Measurements from ENCODE around the gene LTB4R2. TPM values are rescaled to one million over a fixed set of nuclear protein-coding genes. Genes with fewer than 3 reads are reported as not detected.
A peak's percentile ranks its signal among the peaks of the same experiment; 100 is the strongest.
"Not testable (repeated sequence)": the region's sequence is repeated elsewhere in the genome, so short reads cannot be mapped to it uniquely, and the experiment has no call there.

Gene LTB4R2
- total and polyA plus RNA-seq, 2 of the 8 experiments (the other 6 are each of a cell fraction or from before 2014, with no cell fraction given) = 5.3 to 6.7 TPM

DNA sequence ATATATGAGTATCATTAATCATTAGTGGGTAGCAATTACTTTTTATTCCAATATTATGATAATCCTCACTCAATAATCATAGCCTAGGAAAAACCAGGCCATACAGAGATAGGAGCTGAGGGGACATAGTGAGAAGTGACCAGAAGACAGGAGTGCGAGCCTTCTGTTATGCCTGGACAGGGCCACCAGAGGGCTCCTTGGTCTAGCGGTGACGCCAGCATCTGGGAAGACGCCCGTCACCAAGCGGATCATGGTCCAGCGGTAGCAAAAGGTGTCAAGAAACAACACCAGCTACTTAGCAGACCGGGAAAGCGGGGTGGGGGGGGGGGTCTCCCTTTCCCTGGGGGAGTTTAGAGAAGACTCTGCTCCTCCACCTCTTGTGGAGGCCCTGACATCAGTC, 18.0 kb downstream of the LTB4R2 start:
- 12% methylated on average over 7 of the region's 9 CpGs; no CpG with 5 or more reads in 1 of the 2 experiments for WGBS, 2 experiments (ENCODE audit: extremely low coverage in 1 of 2, insufficient coverage in 1 of 2, insufficient read length in 1 of 2, insufficient replicate concordance in 2 of 2, low coverage in 1 of 2, low lambda C conversion rate in 2 of 2, missing lambda C conversion rate in 1 of 2)
- TF ChIP-seq, protein P1, sequence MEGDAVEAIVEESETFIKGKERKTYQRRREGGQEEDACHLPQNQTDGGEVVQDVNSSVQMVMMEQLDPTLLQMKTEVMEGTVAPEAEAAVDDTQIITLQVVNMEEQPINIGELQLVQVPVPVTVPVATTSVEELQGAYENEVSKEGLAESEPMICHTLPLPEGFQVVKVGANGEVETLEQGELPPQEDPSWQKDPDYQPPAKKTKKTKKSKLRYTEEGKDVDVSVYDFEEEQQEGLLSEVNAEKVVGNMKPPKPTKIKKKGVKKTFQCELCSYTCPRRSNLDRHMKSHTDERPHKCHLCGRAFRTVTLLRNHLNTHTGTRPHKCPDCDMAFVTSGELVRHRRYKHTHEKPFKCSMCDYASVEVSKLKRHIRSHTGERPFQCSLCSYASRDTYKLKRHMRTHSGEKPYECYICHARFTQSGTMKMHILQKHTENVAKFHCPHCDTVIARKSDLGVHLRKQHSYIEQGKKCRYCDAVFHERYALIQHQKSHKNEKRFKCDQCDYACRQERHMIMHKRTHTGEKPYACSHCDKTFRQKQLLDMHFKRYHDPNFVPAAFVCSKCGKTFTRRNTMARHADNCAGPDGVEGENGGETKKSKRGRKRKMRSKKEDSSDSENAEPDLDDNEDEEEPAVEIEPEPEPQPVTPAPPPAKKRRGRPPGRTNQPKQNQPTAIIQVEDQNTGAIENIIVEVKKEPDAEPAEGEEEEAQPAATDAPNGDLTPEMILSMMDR (IDR thresholded peaks at IDR 0.05; ENCODE audit: control extremely low read depth in 1 of 3, insufficient read depth in 1 of 3, low read depth in 1 of 3, low read length in 3 of 3) = peak in 2 of 3 experiments; percentile 16 to 25; a peak in 2 of 4 replicates
- TF ChIP-seq RAD21 (IDR thresholded peaks at IDR 0.05 in 1 of 2, conservative IDR thresholded peaks at IDR 0.05 in 1 of 2; ENCODE audit: low read depth in 2 of 2, low read length in 2 of 2) = peak; percentile 21 to 28; a peak in 3 of 4 replicates
- H3K18ac ChIP-seq (ENCODE audit: extremely low read depth, low read length); H2BK5ac ChIP-seq (ENCODE audit: low read depth, low read length); H3K4ac ChIP-seq (replicated peaks; ENCODE audit: insufficient read length, low read depth, low read length); H3K79me1 ChIP-seq (ENCODE audit: low read depth, low read length); H3K9me3 ChIP-seq (ENCODE audit: insufficient read depth in 2 of 2, low read depth in 1 of 2, low read length in 1 of 2); H2BK120ac ChIP-seq (replicated peaks; ENCODE audit: low read depth, low read length); H2BK20ac ChIP-seq (ENCODE audit: low read length); FAIRE-seq; H3K4me3 ChIP-seq (ENCODE audit: extremely low read depth in 1 of 4, insufficient read depth in 2 of 4, low read depth in 3 of 4, low read length in 4 of 4); H3K36me3 ChIP-seq (ENCODE audit: control insufficient read depth in 2 of 4, insufficient read depth in 4 of 4, low read length in 3 of 4); H4K20me1 ChIP-seq (replicated peaks in 1 of 2; ENCODE audit: control insufficient read depth in 1 of 2, insufficient read depth in 2 of 2, low read length in 2 of 2); H3K9ac ChIP-seq (replicated peaks in 1 of 4; ENCODE audit: extremely low read depth in 1 of 4, low read depth in 3 of 4, low read length in 3 of 4); H4K91ac ChIP-seq (replicated peaks; ENCODE audit: insufficient read length, low read length); H4K8ac ChIP-seq (ENCODE audit: extremely low read depth, insufficient read depth, low read length); H3K56ac ChIP-seq (replicated peaks; ENCODE audit: insufficient read length, low read depth, low read length); H2BK12ac ChIP-seq (ENCODE audit: low read depth, low read length); H2AK5ac ChIP-seq (ENCODE audit: low read depth, low read length); H2BK15ac ChIP-seq (ENCODE audit: low read length); H3K23me2 ChIP-seq (ENCODE audit: low read depth, low read length); H3K79me2 ChIP-seq (ENCODE audit: control insufficient read depth in 1 of 2, insufficient read depth in 2 of 2, low read length in 2 of 2); H3K4me1 ChIP-seq (replicated peaks in 1 of 4; ENCODE audit: control insufficient read depth in 3 of 4, insufficient read depth in 4 of 4, low read length in 3 of 4); H3K14ac ChIP-seq (ENCODE audit: insufficient read length); H3K4me2 ChIP-seq (ENCODE audit: insufficient read depth in 1 of 2, low read depth in 2 of 2, low read length in 2 of 2); H2AFZ ChIP-seq (ENCODE audit: low read length); H3K23ac ChIP-seq (ENCODE audit: insufficient read length); H3K27ac ChIP-seq (ENCODE audit: low read depth, low read length); H4K5ac ChIP-seq (ENCODE audit: insufficient read length, low read depth, low read length): not testable (repeated sequence)
- ChIA-PET POLR2A (ENCODE audit: partially characterized antibody) (interaction anchor here (1.4 kb wide), 1 partner anchor 11 kb away, joined by 3 read pairs; no protein-coding TSS in a partner anchor), CTCF (ENCODE audit: partially characterized antibody) (interaction anchor here (1.0 to 27.8 kb wide), 13 partner anchors 13 to 100 kb away, joined by 3 to 664 read pairs (median 4); partner anchors contain the start of genes CBLN3, CIDEB, KHNYN and LTB4R)
- DNase-seq (ENCODE audit: low read depth in 1 of 2, low spot score in 2 of 2) = peak in 1 of 2 experiments; percentile 54
- peaks cover 2 to 46% (median 16%) of the 10 kb centered on the region in 4 experiments; a peak in 6 of 7 replicates for H3K27me3 ChIP-seq (replicated peaks in 1 of 4; ENCODE audit: control insufficient read depth in 3 of 4, extremely low read depth in 1 of 4, insufficient read depth in 3 of 4, low read length in 3 of 4)
